SK-N-SH treated with all-trans-retinoic acid at 6 μM for 48 hours (cell line): ENCODE data around the gene SENP3.

ENCODE experiments used
- ATAC-seq: fragments of 200-7000 bp; cut with Tn5 transposase; 3 replicates; pipeline ENCODE4 v1.9.1; 2020; ENCODE audit warnings: mild to moderate bottlenecking, moderate library complexity
- BACH2 ChIP-seq: fragments of 250-450 bp; sonication (Bioruptor Pico); IDR thresholded peaks from 2 replicates; pipeline ENCODE4 v1.9.0; 2021; ENCODE audit warnings: mild to moderate bottlenecking, borderline replicate concordance
- CSDC2 ChIP-seq: fragments of 250-450 bp; sonication (Bioruptor Pico); IDR thresholded peaks from 2 replicates; pipeline ENCODE4 v1.5.0; 2020; ENCODE audit warnings: mild to moderate bottlenecking, moderate library complexity
- ESRRG ChIP-seq: fragments of 250-450 bp; sonication (Bioruptor Pico); IDR thresholded peaks from 2 replicates; pipeline ENCODE4 v1.6.1; 2021; ENCODE audit warnings: mild to moderate bottlenecking
- OSR1 ChIP-seq: fragments of 250-450 bp; sonication (Bioruptor Pico); IDR thresholded peaks from 2 replicates; pipeline ENCODE4 v1.8.0; 2022; ENCODE audit warnings: moderate library complexity, mild to moderate bottlenecking, inconsistent platforms
- PPARA ChIP-seq: fragments of 250-450 bp; sonication (Bioruptor Pico); IDR thresholded peaks from 2 replicates; pipeline ENCODE4 v1.5.0; 2020; ENCODE audit warnings: mild to moderate bottlenecking, borderline replicate concordance
- TCF4 ChIP-seq: fragments of 250-450 bp; sonication (Bioruptor Pico); IDR thresholded peaks from 2 replicates; pipeline ENCODE4 v1.8.0; 2021; ENCODE audit warnings: mild to moderate bottlenecking, moderate library complexity, borderline replicate concordance
- TOX ChIP-seq: fragments of 250-450 bp; sonication (Bioruptor Pico); IDR thresholded peaks from 2 replicates; pipeline ENCODE4 v1.8.0; 2021; ENCODE audit warnings: mild to moderate bottlenecking, moderate library complexity, borderline replicate concordance
- TSHZ2 ChIP-seq: fragments of 250-450 bp; sonication (Bioruptor Pico); IDR thresholded peaks from 2 replicates; pipeline ENCODE4 v1.5.0; 2020; ENCODE audit warnings: mild to moderate bottlenecking, moderate library complexity
- ZC3H10 ChIP-seq: fragments of 250-450 bp; sonication (Bioruptor Pico); IDR thresholded peaks from 2 replicates; pipeline ENCODE4 v1.5.1; 2021; ENCODE audit warnings: mild to moderate bottlenecking, moderate library complexity
- ZFP3 ChIP-seq: fragments of 250-450 bp; sonication (Bioruptor Pico); IDR thresholded peaks from 2 replicates; pipeline ENCODE4 v1.5.0; 2020; ENCODE audit warnings: mild to moderate bottlenecking, moderate library complexity
- ZFP30 ChIP-seq: fragments of 450-650 bp; formaldehyde crosslinking; IDR thresholded peaks from 2 replicates; pipeline ENCODE4 v1.5.0; 2022; ENCODE audit warnings: mild to moderate bottlenecking, moderate library complexity
- ZNF565 ChIP-seq: fragments of 450-650 bp; formaldehyde crosslinking; conservative IDR thresholded peaks from 2 replicates; pipeline ENCODE4 v1.5.0; 2020; ENCODE audit warnings: low read depth, mild to moderate bottlenecking, moderate library complexity
- ZNF70 ChIP-seq: fragments of 450-650 bp; formaldehyde crosslinking; IDR thresholded peaks from 2 replicates; pipeline ENCODE4 v1.5.0; 2020; ENCODE audit warnings: mild to moderate bottlenecking, moderate library complexity
- ZNF8 ChIP-seq: fragments of 450-650 bp; formaldehyde crosslinking; IDR thresholded peaks from 2 replicates; pipeline ENCODE4 v1.5.0; 2020; ENCODE audit warnings: mild to moderate bottlenecking, moderate library complexity
- TF ChIP-seq, protein P1 (sequence below): fragments of 250-450 bp; sonication (Bioruptor Pico); IDR thresholded peaks from 2 replicates; pipeline ENCODE4 v1.8.0; 2021; ENCODE audit warnings: low read depth, mild to moderate bottlenecking, moderate library complexity, borderline replicate concordance
- TF ChIP-seq, protein P2 (sequence below): fragments of 250-450 bp; sonication (Bioruptor Pico); IDR thresholded peaks from 2 replicates; pipeline ENCODE4 v1.5.1; 2021; ENCODE audit warnings: mild to moderate bottlenecking, moderate library complexity
- TF ChIP-seq, protein P3 (sequence below): fragments of 250-450 bp; sonication (Bioruptor Pico); IDR thresholded peaks from 2 replicates; pipeline ENCODE4 v1.5.1; 2020; ENCODE audit warnings: low read depth, mild to moderate bottlenecking, moderate library complexity

SENP3 gene

GRCh38 chr17:7562208-7562605, 488 bp downstream of the SENP3 start:
- peak; percentile 5 for ATAC-seq
- TF ChIP-seq ZFP3 (CRISPR knock-in tag) (no peak), TCF4 (CRISPR knock-in tag) (no peak), ZNF8 (CRISPR knock-in tag) (no peak), ZNF565 (CRISPR knock-in tag) (no peak), ESRRG (no peak), ZNF70 (CRISPR knock-in tag) (no peak), PPARA (CRISPR knock-in tag) (no peak), TSHZ2 (CRISPR knock-in tag) (no peak), ZFP30 (CRISPR knock-in tag) (no peak), TOX (no peak), BACH2 (CRISPR knock-in tag) (no peak)
- TF ChIP-seq, protein P1, sequence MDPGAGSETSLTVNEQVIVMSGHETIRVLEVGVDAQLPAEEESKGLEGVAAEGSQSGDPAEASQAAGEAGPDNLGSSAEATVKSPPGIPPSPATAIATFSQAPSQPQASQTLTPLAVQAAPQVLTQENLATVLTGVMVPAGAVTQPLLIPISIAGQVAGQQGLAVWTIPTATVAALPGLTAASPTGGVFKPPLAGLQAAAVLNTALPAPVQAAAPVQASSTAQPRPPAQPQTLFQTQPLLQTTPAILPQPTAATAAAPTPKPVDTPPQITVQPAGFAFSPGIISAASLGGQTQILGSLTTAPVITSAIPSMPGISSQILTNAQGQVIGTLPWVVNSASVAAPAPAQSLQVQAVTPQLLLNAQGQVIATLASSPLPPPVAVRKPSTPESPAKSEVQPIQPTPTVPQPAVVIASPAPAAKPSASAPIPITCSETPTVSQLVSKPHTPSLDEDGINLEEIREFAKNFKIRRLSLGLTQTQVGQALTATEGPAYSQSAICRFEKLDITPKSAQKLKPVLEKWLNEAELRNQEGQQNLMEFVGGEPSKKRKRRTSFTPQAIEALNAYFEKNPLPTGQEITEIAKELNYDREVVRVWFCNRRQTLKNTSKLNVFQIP (CRISPR knock-in tag), result no peak
- TF ChIP-seq, protein P2, sequence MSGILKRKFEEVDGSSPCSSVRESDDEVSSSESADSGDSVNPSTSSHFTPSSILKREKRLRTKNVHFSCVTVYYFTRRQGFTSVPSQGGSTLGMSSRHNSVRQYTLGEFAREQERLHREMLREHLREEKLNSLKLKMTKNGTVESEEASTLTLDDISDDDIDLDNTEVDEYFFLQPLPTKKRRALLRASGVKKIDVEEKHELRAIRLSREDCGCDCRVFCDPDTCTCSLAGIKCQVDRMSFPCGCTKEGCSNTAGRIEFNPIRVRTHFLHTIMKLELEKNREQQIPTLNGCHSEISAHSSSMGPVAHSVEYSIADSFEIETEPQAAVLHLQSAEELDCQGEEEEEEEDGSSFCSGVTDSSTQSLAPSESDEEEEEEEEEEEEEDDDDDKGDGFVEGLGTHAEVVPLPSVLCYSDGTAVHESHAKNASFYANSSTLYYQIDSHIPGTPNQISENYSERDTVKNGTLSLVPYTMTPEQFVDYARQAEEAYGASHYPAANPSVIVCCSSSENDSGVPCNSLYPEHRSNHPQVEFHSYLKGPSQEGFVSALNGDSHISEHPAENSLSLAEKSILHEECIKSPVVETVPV (CRISPR knock-in tag), result no peak
- TF ChIP-seq, protein P3, sequence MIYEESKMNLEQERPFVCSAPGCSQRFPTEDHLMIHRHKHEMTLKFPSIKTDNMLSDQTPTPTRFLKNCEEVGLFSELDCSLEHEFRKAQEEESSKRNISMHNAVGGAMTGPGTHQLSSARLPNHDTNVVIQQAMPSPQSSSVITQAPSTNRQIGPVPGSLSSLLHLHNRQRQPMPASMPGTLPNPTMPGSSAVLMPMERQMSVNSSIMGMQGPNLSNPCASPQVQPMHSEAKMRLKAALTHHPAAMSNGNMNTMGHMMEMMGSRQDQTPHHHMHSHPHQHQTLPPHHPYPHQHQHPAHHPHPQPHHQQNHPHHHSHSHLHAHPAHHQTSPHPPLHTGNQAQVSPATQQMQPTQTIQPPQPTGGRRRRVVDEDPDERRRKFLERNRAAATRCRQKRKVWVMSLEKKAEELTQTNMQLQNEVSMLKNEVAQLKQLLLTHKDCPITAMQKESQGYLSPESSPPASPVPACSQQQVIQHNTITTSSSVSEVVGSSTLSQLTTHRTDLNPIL (CRISPR knock-in tag), result no peak

- TF ChIP-seq BACH2 (CRISPR knock-in tag) (no peak), ZNF8 (CRISPR knock-in tag) (no peak), ZC3H10 (CRISPR knock-in tag) (no peak)
- ATAC-seq, result no peak
Observed at GRCh38 chr17:7563115-7563869, 1.6 kb downstream of the SENP3 start.

GRCh38 chr17:7569571-7569970, 7.9 kb downstream of the SENP3 start:
- no peak for ATAC-seq

More at GRCh38 chr17:7569571-7569970, 7.9 kb downstream of the SENP3 start:
- TF ChIP-seq BACH2 (CRISPR knock-in tag) (no peak), TOX (no peak), CSDC2 (CRISPR knock-in tag) (no peak), ZFP30 (CRISPR knock-in tag) (no peak), TCF4 (CRISPR knock-in tag) (no peak), ZNF8 (CRISPR knock-in tag) (no peak), ESRRG (no peak), TSHZ2 (CRISPR knock-in tag) (no peak), ZNF70 (CRISPR knock-in tag) (no peak), OSR1 (CRISPR knock-in tag) (no peak)
- TF ChIP-seq, protein P3 (CRISPR knock-in tag), result no peak
- TF ChIP-seq, protein P1 (CRISPR knock-in tag), result no peak
- TF ChIP-seq, protein P2 (CRISPR knock-in tag), result no peak
- TF ChIP-seq, all 23 proteins: peak for 0
